ENCODE results near the gene PLCD4. TPM values are rescaled to one million over a fixed set of nuclear protein-coding genes. Genes with fewer than 3 reads are reported as not detected.

The PLCD4 gene
- polyA plus RNA-seq, 3 donors, result 0.04 to 0.05 TPM; not detected in 1

- intact Hi-C loops (cut with micrococcal nuclease), result no loop called here
- Mint-ChIP-seq H3K27me3 (ENCODE audit: low read depth in 3 of 3) (no peaks in the 10 kb centered on the region), H3K4me3 (no peak overlapping the region), H3K27ac (peak overlapping the region in 3 of 7 donors; percentile 37 to 99 (median 81)), H3K36me3 (peaks cover 29 to 37% of the 10 kb centered on the region in 2 donors), H3K4me1 (peaks cover 41% of the 10 kb centered on the region), H3K9me3 (no peaks in the 10 kb centered on the region)
- Histone ChIP-seq H3K36me3 (replicated peaks in 1 of 2; ENCODE audit: control insufficient read depth in 1 of 2, insufficient read depth in 2 of 2, low read length in 2 of 2) (peaks cover 11 to 38% of the 10 kb centered on the region in 2 donors), H4K20me1 (ENCODE audit: insufficient read depth, low read length) (peaks cover 24% of the 10 kb centered on the region), H3K4me3 (replicated peaks in 1 of 3; ENCODE audit: low read depth in 2 of 3, low read length in 3 of 3) (no peak overlapping the region), H3K9ac (ENCODE audit: insufficient read depth, low read length, poor library complexity, severe bottlenecking) (no peak overlapping the region), H3K27me3 (ENCODE audit: control insufficient read depth in 2 of 2, insufficient read depth in 2 of 2, low read length in 2 of 2) (no peaks in the 10 kb centered on the region), H2AFZ (ENCODE audit: insufficient read depth, low read depth, low read length, poor library complexity, severe bottlenecking) (no peak overlapping the region), H3K9me3 (replicated peaks in 1 of 2; ENCODE audit: control insufficient read depth in 1 of 2, insufficient read depth in 1 of 2, low read length in 2 of 2) (no peaks in the 10 kb centered on the region), H3K27ac (ENCODE audit: low read depth in 1 of 2, low read length in 2 of 2) (peak overlapping the region in 1 of 2 donors; percentile 96), H3K79me2 (ENCODE audit: insufficient read depth, low read length) (peaks cover 95% of the 10 kb centered on the region), H3K4me2 (replicated peaks; ENCODE audit: extremely low read depth, low read length, poor library complexity, severe bottlenecking) (no peak overlapping the region), H3K4me1 (ENCODE audit: control insufficient read depth in 1 of 2, insufficient read depth in 2 of 2, low read length in 2 of 2) (peaks cover 24 to 27% of the 10 kb centered on the region in 2 donors)
- no CpG with 5 or more reads among the region's 6 CpGs for WGBS (ENCODE audit: insufficient coverage)
- TF ChIP-seq CTCF (IDR thresholded peaks at IDR 0.05), result no peak
- DNase-seq, result no peak
These were observed 36.8 kb upstream of the PLCD4 start for GRCh38 chr2:218570850-218571249.

GRCh38 chr2:218576854-218577253 lies 30.8 kb upstream of the PLCD4 start:
- Histone ChIP-seq H3K36me3 (replicated peaks in 1 of 2; ENCODE audit: control insufficient read depth in 1 of 2, insufficient read depth in 2 of 2, low read length in 2 of 2) (peaks cover 25 to 79% of the 10 kb centered on the region in 2 donors), H3K4me1 (ENCODE audit: control insufficient read depth in 1 of 2, insufficient read depth in 2 of 2, low read length in 2 of 2) (no peaks in the 10 kb centered on the region), H4K20me1 (ENCODE audit: insufficient read depth, low read length) (peaks cover 47% of the 10 kb centered on the region), H3K4me2 (replicated peaks; ENCODE audit: extremely low read depth, low read length, poor library complexity, severe bottlenecking) (no peak overlapping the region), H3K27me3 (ENCODE audit: control insufficient read depth in 2 of 2, insufficient read depth in 2 of 2, low read length in 2 of 2) (no peaks in the 10 kb centered on the region), H3K79me2 (ENCODE audit: insufficient read depth, low read length) (peaks cover 87% of the 10 kb centered on the region), H3K27ac (ENCODE audit: low read depth in 1 of 2, low read length in 2 of 2) (no peak overlapping the region), H3K4me3 (replicated peaks in 1 of 3; ENCODE audit: low read depth in 2 of 3, low read length in 3 of 3) (no peak overlapping the region), H2AFZ (ENCODE audit: insufficient read depth, low read depth, low read length, poor library complexity, severe bottlenecking) (no peak overlapping the region), H3K9me3 (replicated peaks in 1 of 2; ENCODE audit: control insufficient read depth in 1 of 2, insufficient read depth in 1 of 2, low read length in 2 of 2) (no peaks in the 10 kb centered on the region), H3K9ac (ENCODE audit: insufficient read depth, low read length, poor library complexity, severe bottlenecking) (no peak overlapping the region)
- TF ChIP-seq CTCF (IDR thresholded peaks at IDR 0.05), result no peak
- intact Hi-C loops (cut with micrococcal nuclease), result no loop called here
- H3K4me1 Mint-ChIP-seq, result no peaks in the 10 kb centered on the region
- WGBS (ENCODE audit: insufficient coverage), result 100% methylated on average over 3 of the region's 4 CpGs
- H3K27ac Mint-ChIP-seq, result peak overlapping the region in 3 of 7 donors; percentile 31 to 79 (median 40)
- H3K27me3 Mint-ChIP-seq (ENCODE audit: low read depth in 3 of 3), result no peaks in the 10 kb centered on the region
- peaks cover 38 to 62% of the 10 kb centered on the region in 2 donors for H3K36me3 Mint-ChIP-seq
- no peak for DNase-seq
- H3K9me3 Mint-ChIP-seq, result no peaks in the 10 kb centered on the region
- no peak overlapping the region for H3K4me3 Mint-ChIP-seq
